ENCODE results near the gene POLR1A.
A peak's percentile ranks its signal among the peaks of the same experiment; 100 is the strongest.

The POLR1A gene

GRCh38 chr2:85988175-85988913, 117.3 kb downstream of the POLR1A start:
- H3K4me3 ChIP-seq (ENCODE audit: control insufficient read depth, low read depth, low read length) = no peak overlapping the region
- DNase-seq (ENCODE audit: low read depth) = peak; percentile 52
- TF ChIP-seq, protein P1, sequence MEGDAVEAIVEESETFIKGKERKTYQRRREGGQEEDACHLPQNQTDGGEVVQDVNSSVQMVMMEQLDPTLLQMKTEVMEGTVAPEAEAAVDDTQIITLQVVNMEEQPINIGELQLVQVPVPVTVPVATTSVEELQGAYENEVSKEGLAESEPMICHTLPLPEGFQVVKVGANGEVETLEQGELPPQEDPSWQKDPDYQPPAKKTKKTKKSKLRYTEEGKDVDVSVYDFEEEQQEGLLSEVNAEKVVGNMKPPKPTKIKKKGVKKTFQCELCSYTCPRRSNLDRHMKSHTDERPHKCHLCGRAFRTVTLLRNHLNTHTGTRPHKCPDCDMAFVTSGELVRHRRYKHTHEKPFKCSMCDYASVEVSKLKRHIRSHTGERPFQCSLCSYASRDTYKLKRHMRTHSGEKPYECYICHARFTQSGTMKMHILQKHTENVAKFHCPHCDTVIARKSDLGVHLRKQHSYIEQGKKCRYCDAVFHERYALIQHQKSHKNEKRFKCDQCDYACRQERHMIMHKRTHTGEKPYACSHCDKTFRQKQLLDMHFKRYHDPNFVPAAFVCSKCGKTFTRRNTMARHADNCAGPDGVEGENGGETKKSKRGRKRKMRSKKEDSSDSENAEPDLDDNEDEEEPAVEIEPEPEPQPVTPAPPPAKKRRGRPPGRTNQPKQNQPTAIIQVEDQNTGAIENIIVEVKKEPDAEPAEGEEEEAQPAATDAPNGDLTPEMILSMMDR (conservative IDR thresholded peaks at IDR 0.05; ENCODE audit: control insufficient read depth, insufficient read depth, low read depth, low read length) = no peak

GRCh38 chr2:85987266-85988174, 118.2 kb downstream of the POLR1A start:
- TF ChIP-seq, protein P1 (conservative IDR thresholded peaks at IDR 0.05; ENCODE audit: control insufficient read depth, insufficient read depth, low read depth, low read length) = no peak
- H3K4me3 ChIP-seq (ENCODE audit: control insufficient read depth, low read depth, low read length) = no peak overlapping the region
- no peak for DNase-seq (ENCODE audit: low read depth)

DNA sequence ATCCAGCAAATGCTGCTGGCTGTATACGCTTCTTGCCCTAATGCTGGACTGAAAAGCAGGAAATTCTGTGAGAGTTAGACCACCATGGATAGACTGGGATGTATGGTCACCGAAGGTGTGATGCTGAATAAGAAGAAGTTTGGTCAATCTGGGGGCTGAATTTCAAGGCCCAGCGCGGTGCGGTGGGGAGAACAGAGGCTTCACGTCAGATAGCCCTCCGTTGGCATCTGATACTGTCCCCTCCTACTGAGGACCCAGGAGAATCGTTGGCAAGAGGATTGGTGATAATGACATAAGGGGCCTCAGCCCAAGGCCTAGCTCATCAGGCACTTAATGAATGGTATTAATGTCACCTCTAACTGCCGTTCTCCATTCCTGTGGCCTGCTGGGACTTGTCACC, 119.6 kb downstream of the POLR1A start:
- TF ChIP-seq, protein P1 (conservative IDR thresholded peaks at IDR 0.05; ENCODE audit: control insufficient read depth, insufficient read depth, low read depth, low read length) = no peak
- no peak overlapping the region for H3K4me3 ChIP-seq (ENCODE audit: control insufficient read depth, low read depth, low read length)
- no peak for DNase-seq (ENCODE audit: low read depth)

- DNase-seq (ENCODE audit: low read depth) = no peak
- TF ChIP-seq, protein P1 (conservative IDR thresholded peaks at IDR 0.05; ENCODE audit: control insufficient read depth, insufficient read depth, low read depth, low read length) = no peak
- no peak overlapping the region for H3K4me3 ChIP-seq (ENCODE audit: control insufficient read depth, low read depth, low read length)
These were observed 120.9 kb downstream of the POLR1A start for GRCh38 chr2:85984788-85985187.

DNA sequence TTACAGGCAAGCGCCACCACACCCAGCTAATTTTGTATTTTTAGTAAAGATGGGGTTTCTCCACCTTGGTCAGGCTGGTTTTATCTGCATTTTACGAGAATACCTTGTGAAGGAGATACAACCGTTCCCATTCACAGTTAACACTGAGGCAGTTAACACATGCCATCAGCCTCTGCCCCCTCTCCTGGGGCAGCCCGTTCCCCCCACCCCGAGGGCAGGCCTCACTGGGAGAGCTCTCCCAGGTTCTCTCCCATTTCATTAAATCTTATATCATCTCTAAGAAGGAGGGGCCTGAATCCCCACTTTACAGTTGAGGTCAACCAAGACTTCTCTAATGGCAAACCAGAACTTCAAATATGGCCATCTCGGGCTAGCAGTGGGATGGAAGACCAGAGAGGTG, 121.9 kb downstream of the POLR1A start:
- DNase-seq (ENCODE audit: low read depth) = no peak
- TF ChIP-seq, protein P1 (conservative IDR thresholded peaks at IDR 0.05; ENCODE audit: control insufficient read depth, insufficient read depth, low read depth, low read length) = no peak
- no peak overlapping the region for H3K4me3 ChIP-seq (ENCODE audit: control insufficient read depth, low read depth, low read length)

- H3K4me3 ChIP-seq (ENCODE audit: control insufficient read depth, low read depth, low read length) = no peak overlapping the region
- no peak for DNase-seq (ENCODE audit: low read depth)
- TF ChIP-seq, protein P1 (conservative IDR thresholded peaks at IDR 0.05; ENCODE audit: control insufficient read depth, insufficient read depth, low read depth, low read length) = no peak
These were observed 124.0 kb downstream of the POLR1A start for GRCh38 chr2:85981579-85982247.

Data from fibroblast of mammary gland (primary cell).